Esophagus squamous epithelium (tissue), 5 donors: ENCODE results near the gene RHBDD1. TPM values are rescaled to one million over a fixed set of nuclear protein-coding genes. Genes with fewer than 3 reads are reported as not detected.

ENCODE experiments used
- DNase-seq: peaks from one replicate; lab custom pipeline; 2025; lab: John Stamatoyannopoulos, UW
- H3K27ac ChIP-seq, 4 donors: fragments of 200-600 bp; sonication (generic); one replicate each; pipeline ENCODE4 v1.5.1; 2016 to 2019; ENCODE audit warnings: mild to moderate bottlenecking in 1 of 4
- H3K27me3 ChIP-seq, 4 donors: fragments of 200-600 bp; sonication (generic); 1 replicate in 3 of 4; 2 replicates in 1 of 4; pipeline versions ENCODE4 v1.5.1 to v1.6.0; 2017 to 2021; ENCODE audit warnings: antibody characterized with exemption in 1 of 4
- H3K36me3 ChIP-seq, 3 donors: fragments of 200-600 bp; sonication (generic); one replicate each; pipeline ENCODE4 v1.5.1; 2016 to 2019
- H3K4me1 ChIP-seq, 3 donors: fragments of 200-600 bp; sonication (generic); one replicate each; pipeline ENCODE4 v1.5.1; 2017 to 2019
- H3K4me3 ChIP-seq, 4 donors: fragments of 200-600 bp; sonication (generic); 1 replicate in 3 of 4; 2 replicates in 1 of 4; pipeline ENCODE4 v1.5.1; 2016 to 2019; ENCODE audit warnings: mild to moderate bottlenecking in 2 of 4, moderate library complexity in 1 of 4
- H3K9me3 ChIP-seq, 3 donors: fragments of 200-600 bp; sonication (generic); one replicate each; pipeline ENCODE4 v1.5.1; 2016 to 2019
- CTCF ChIP-seq, 6 experiments: fragments of 450-650 bp in 4 of 6; fragments of 200-600 bp in 2 of 6; sonication (generic) in 2 of 6; IDR thresholded peaks; one replicate each; pipeline ENCODE4 v1.5.1; 2016 to 2019; ENCODE audit warnings: antibody characterized with exemption in 6 of 6, mild to moderate bottlenecking in 4 of 6, moderate library complexity in 4 of 6
- POLR2A ChIP-seq, 4 donors: fragments of 450-650 bp; IDR thresholded peaks; one replicate each; pipeline ENCODE4 v1.6.1; 2017; ENCODE audit warnings: antibody characterized with exemption in 4 of 4, mild to moderate bottlenecking in 4 of 4, moderate library complexity in 3 of 4
- WGBS, 2 donors: methylation state at CpG; one replicate each; pipeline ENCODE4 v1.1.5; 2018; 5-methylcytosine and 5-hydroxymethylcytosine counted together
- intact Hi-C: fragments of 100-400 bp; cut with DNase I; formaldehyde crosslinking; loops from one replicate; pipeline ENCODE4 v1.15.0; 2022
- total RNA-seq, 4 donors: library from RNA; depleted of rRNA; stranded (reverse); fragments of >200 nt; gene quantifications; one replicate each; pipeline ENCODE4 v1.1.0, GENCODE V29; 2016
- donor health status: DM: yes; HTN: yes; CAD: no.

The RHBDD1 gene
- total RNA-seq, 4 donors from 2014 or later = 6.8 to 14.4 (median 10.3) TPM

GRCh38 chr2:226934546-226935201 lies 98.8 kb downstream of the RHBDD1 start:
- no peak for DNase-seq
- Histone ChIP-seq H3K27ac (no peak overlapping the region), H3K4me3 (no peak overlapping the region), H3K4me1 (no peaks in the 10 kb centered on the region), H3K36me3 (no peaks in the 10 kb centered on the region), H3K27me3 (no peaks in the 10 kb centered on the region), H3K9me3 (no peaks in the 10 kb centered on the region)
- WGBS, 2 donors = 85 to 100% methylated on average over 2 of the region's 2 CpGs
- TF ChIP-seq POLR2A (IDR thresholded peaks at IDR 0.05) (no peak), CTCF (IDR thresholded peaks at IDR 0.05) (no peak)
- intact Hi-C loops = no loop called here

- intact Hi-C loops = no loop called here
- TF ChIP-seq POLR2A (IDR thresholded peaks at IDR 0.05) = no peak
- no peak for TF ChIP-seq CTCF (IDR thresholded peaks at IDR 0.05)
- 87 to 91% methylated on average over 8 to 9 of the region's 9 CpGs for WGBS, 2 donors
Measured at GRCh38 chr2:226943862-226944620, 108.2 kb downstream of the RHBDD1 start.

GRCh38 chr2:226953206-226953605 lies 117.4 kb downstream of the RHBDD1 start:
- intact Hi-C loops = no loop called here
- Histone ChIP-seq H3K4me1 (no peaks in the 10 kb centered on the region), H3K9me3 (no peaks in the 10 kb centered on the region), H3K4me3 (no peak overlapping the region), H3K27ac (no peak overlapping the region), H3K27me3 (no peaks in the 10 kb centered on the region), H3K36me3 (no peaks in the 10 kb centered on the region)
- TF ChIP-seq CTCF (IDR thresholded peaks at IDR 0.05) = no peak
- WGBS, 2 donors = 68 to 86% methylated on average over 3 of the region's 3 CpGs
- no peak for DNase-seq

More at GRCh38 chr2:226943862-226944620, 108.2 kb downstream of the RHBDD1 start:
- H3K27me3 ChIP-seq = no peaks in the 10 kb centered on the region
- H3K9me3 ChIP-seq = peaks cover 0 to 13% (median 0%) of the 10 kb centered on the region in 3 donors
- DNase-seq = no peak
- H3K27ac ChIP-seq = no peak overlapping the region
- H3K4me1 ChIP-seq = no peaks in the 10 kb centered on the region
- no peaks in the 10 kb centered on the region for H3K36me3 ChIP-seq
- no peak overlapping the region for H3K4me3 ChIP-seq

GRCh38 chr2:226953826-226954225 lies 118.0 kb downstream of the RHBDD1 start:
- intact Hi-C loops = no loop called here
- 90 to 91% methylated on average over 6 of the region's 6 CpGs for WGBS, 2 donors

More at GRCh38 chr2:226953826-226954225, 118.0 kb downstream of the RHBDD1 start:
- Histone ChIP-seq H3K4me1 (no peaks in the 10 kb centered on the region), H3K36me3 (no peaks in the 10 kb centered on the region), H3K27ac (no peak overlapping the region), H3K9me3 (no peaks in the 10 kb centered on the region), H3K27me3 (no peaks in the 10 kb centered on the region), H3K4me3 (no peak overlapping the region)
- TF ChIP-seq POLR2A (IDR thresholded peaks at IDR 0.05) (no peak), CTCF (IDR thresholded peaks at IDR 0.05) (no peak)
- no peak for DNase-seq
